PFSK-1 (cell line): ENCODE data around the gene FAM53B.

Experiments used
- FOXP2 ChIP-seq: optimal IDR thresholded peaks from 2 replicates; pipeline ENCODE3; 2011; ENCODE audit warnings: borderline replicate concordance, control low read depth, inconsistent platforms; ENCODE audit not compliant: insufficient read depth; ENCODE audit errors: extremely low read length, extremely low read depth
- POLR2AphosphoS5 ChIP-seq: IDR thresholded peaks from 2 replicates; pipeline ENCODE4 v1.6.1; 2012; ENCODE audit warnings: low read depth, mild to moderate bottlenecking, control low read depth, low read length, moderate library complexity
- REST ChIP-seq, 2 experiments: IDR thresholded peaks; 2 replicates each; pipeline versions ENCODE4 v1.6.1 to v1.8.0; 2011 to 2012; ENCODE audit warnings: low read depth in 2 of 2, low read length in 2 of 2, control low read depth in 1 of 2, inconsistent platforms in 1 of 2, mild to moderate bottlenecking in 1 of 2, moderate library complexity in 1 of 2; ENCODE audit not compliant: insufficient read depth in 1 of 2
- SIN3A ChIP-seq: IDR thresholded peaks from 2 replicates; pipeline ENCODE4 v1.6.1; 2012; ENCODE audit warnings: mild to moderate bottlenecking, low read length, moderate library complexity, borderline replicate concordance; ENCODE audit not compliant: insufficient read depth
- TAF1 ChIP-seq: IDR thresholded peaks from 2 replicates; pipeline ENCODE4 v1.6.1; 2012; ENCODE audit warnings: low read length, control low read depth, borderline replicate concordance; ENCODE audit not compliant: insufficient read depth

Gene FAM53B

DNA sequence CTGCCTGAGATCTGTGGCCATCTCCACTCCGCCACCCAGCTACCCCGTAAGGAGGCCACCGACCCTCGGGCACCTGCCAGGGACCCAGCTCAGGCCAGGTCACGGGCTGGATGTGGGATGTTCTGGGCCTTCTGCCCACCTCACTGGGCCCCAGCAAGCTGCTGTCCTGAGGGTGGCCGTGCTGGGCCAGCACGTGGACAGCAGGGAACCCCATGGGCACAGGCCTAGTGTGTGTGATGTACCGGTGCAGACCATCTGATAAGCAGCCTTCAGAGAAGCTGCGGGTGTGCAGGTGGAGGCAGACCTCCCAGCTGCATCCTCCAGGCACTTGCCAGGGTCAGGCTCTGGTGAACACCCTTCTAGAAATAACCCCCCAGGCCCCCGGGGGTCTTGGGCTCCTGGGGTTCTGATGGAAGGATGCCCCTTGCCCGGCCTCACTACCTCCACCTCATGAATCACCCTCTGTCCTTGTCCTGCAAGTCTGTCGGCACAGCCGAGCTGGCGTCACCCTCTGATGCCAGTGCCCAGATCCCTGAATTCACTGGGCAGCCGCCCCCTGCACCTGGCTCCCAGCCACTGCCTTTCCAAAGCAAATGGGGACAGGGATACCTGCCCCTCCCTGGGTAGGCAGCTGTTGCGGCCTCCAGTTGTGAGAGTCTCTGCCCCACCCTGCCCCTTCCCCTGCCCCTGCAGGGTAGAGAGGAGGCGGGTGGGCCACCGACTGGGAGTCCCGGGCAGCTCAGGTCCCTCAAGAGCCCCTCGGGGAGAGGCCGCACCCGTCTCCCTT lies 139.8 kb downstream of the FAM53B start:
- TF ChIP-seq FOXP2, result no peak
- TF ChIP-seq TAF1, result no peak
- TF ChIP-seq SIN3A, result no peak
- TF ChIP-seq POLR2AphosphoS5, result no peak
- no peak for TF ChIP-seq REST (IDR thresholded peaks at IDR 0.05; ENCODE audit: insufficient read depth in 1 of 2, low read depth in 2 of 2, low read length in 2 of 2)

DNA sequence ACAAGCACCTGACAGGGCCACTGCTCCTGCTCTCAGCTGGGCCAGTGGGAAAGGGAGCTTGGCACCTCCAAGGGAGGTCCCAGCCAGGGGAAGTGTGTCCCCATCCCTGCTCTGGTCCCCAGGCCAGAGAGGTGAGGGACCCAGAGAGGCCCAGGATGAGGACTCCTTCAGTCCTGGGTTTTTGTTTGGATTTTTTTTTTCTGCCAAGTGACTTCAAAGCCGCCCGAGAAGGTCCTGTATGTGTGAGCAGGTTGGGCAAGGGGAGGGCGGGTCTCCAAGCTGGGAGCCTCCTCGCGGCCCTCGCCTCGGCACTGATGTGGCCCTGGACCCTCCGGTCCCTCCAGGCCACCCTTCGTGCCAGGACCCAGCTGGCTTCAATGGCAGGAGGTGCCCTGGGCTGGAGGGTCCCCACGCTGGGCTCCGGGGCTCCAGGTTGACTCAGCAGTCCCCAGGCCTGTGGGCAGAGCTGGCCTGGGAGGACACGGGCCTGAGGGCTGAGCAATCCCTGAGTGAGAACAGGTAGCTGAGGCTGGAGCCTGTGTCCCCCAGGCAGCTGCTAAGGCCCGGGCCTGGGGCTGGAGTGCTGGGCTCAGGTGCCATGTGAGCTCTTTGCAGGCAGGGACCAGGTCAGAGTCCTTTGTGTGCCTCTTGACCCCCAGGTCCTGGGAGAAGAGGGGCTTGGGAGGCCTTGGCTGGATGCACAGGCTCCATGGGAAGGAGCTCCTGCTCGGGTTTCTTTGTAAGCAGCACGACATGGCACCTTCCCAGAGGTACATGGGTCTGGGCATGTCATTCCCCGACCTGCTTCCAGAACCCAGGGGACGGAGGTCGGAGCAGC lies 140.6 kb downstream of the FAM53B start:
- TF ChIP-seq FOXP2, result no peak
- no peak for TF ChIP-seq POLR2AphosphoS5
- TF ChIP-seq TAF1, result no peak
- TF ChIP-seq SIN3A, result no peak
- no peak for TF ChIP-seq REST (IDR thresholded peaks at IDR 0.05; ENCODE audit: insufficient read depth in 1 of 2, low read depth in 2 of 2, low read length in 2 of 2)

GRCh38 chr10:124602646-124603365 lies 141.4 kb downstream of the FAM53B start:
- no peak for TF ChIP-seq TAF1
- TF ChIP-seq REST (IDR thresholded peaks at IDR 0.05; ENCODE audit: insufficient read depth in 1 of 2, low read depth in 2 of 2, low read length in 2 of 2), result no peak
- no peak for TF ChIP-seq POLR2AphosphoS5
- TF ChIP-seq FOXP2, result no peak
- TF ChIP-seq SIN3A, result no peak

DNA sequence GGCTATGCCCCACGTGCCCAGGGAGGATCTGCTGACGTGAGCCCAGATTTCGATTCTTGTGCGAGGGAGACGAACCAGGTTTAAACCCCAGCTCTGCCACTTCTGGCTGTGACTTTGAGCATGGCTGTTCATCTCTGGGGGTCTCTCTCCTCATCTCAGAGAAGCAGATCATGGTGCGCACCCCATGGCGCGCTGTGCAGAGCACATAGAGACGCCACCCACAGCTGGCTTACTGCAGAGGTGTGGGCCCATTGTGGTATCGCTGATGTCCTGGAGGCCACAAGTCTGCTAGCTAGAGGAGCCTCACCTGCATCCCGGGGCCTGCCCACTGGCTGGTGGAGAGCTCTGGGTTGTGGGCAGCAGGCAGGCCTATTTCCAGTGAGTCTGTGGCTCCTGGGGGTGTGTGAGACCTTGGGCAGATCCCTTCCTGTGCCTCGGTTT lies 142.0 kb downstream of the FAM53B start:
- TF ChIP-seq POLR2AphosphoS5 (no peak), REST (IDR thresholded peaks at IDR 0.05; ENCODE audit: insufficient read depth in 1 of 2, low read depth in 2 of 2, low read length in 2 of 2) (no peak), FOXP2 (no peak), SIN3A (no peak), TAF1 (no peak)
